HG02884 (cell line): ENCODE measurements around the gene ADH5.
"Not testable (repeated sequence)": the region's sequence is repeated elsewhere in the genome, so short reads cannot be mapped to it uniquely, and the experiment has no call there.

ENCODE experiments used
- ATAC-seq: cut with Tn5 transposase; IDR thresholded peaks from one replicate; pipeline ENCODE4 v1.9.1; 2021; ENCODE audit warnings: mild to moderate bottlenecking, moderate library complexity; ENCODE audit not compliant: unreplicated experiment

ADH5 gene

DNA sequence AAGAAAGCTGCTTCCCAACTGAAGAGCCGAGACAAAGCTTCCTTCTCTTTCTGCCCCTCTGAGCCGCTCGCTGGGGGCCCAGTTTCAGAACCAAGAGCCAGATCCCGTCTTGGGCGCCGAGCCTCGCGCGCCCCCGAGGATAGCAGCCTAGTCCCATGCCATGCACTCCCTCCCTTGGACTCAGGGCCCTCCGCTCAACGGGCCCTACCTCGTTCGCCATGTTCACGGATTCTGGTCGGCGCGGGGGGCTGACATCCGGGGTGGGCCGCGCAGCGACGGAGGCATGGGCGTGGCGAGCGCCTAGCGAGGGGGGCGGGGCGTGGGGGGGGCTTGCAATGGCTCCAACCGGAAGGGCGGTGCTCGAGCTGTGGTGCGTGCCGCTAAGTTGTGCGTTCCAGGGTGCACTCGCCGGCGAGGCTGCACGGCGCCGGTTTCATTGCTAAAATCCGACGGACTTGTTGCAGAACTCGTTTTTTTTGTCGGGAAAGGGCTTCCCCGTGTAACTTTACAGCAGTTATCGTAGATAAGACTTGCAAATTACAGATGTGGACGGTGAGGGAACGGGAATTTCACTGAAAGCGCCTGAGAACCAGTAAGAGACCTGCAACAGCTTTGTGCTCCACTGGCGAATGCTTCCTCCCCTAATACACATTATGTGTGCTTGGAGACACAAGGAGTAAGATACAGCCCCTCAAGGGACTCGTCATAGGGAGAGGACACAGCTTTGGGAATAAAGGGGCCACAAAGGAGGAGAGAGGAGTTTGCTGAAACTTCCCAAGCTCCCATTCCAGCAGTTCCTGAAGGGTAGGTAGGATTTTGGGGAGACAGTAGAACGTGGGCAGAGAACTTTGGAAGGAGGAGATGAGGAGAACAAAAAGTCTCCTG lies at the start of gene ADH5:
TSS of gene ADH5 (minus strand) at position 308 of the 885 bp plus-strand sequence. CDS start at position 220, 88 bp downstream.
- peak; percentile 92 for ATAC-seq

DNA sequence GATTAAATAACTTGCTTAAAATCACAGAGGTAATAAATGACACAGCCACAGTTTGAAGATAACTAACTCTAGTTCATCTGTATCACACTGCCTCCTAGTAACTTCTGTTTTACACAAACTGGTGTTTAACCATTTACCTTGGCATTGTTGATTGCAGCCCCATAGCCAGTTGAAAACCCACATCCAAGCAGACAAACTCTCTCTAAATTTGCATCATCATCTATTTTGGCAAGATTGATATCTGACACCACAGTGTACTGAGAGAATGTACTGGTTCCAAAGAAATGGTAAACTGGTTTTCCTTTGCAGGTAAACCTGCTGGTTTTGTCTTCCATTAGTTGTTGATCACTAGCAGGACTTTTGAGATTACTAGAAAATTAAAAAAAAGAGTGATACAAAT lies 47.7 kb upstream of the ADH5 start:
- ATAC-seq: no peak

DNA sequence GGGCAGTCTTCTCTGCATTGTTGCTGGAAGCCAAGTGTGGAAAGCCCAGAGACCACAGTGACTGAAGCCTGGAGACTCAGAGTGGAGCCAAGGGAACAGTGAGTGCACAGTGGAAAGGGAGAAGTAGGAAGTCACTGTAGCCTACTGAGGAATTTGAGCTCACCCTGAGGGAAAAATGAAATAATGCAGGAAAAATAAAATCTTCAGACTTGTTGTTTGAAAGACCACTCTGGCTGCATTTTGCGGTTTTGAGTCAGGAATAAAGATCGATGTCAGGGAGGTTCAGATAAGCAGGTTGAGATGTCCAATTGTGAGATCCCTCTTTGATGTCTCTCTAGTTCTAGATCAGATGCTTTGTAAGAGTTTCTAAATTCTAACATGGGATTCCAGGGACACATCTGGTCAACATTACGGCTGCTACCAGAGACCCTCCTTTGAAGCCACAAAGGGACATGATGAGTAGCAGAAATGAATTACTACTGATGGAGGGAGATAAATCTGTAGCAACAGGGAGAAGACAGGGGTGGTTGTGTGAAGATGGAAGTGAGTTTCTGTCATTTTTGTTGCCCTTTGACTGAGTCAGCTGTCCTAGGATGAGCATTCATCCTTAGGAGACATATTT lies 47.1 kb upstream of the ADH5 start:
- ATAC-seq: no peak

GRCh38 chr4:99134586-99134985 lies 46.0 kb upstream of the ADH5 start:
- no peak for ATAC-seq

DNA sequence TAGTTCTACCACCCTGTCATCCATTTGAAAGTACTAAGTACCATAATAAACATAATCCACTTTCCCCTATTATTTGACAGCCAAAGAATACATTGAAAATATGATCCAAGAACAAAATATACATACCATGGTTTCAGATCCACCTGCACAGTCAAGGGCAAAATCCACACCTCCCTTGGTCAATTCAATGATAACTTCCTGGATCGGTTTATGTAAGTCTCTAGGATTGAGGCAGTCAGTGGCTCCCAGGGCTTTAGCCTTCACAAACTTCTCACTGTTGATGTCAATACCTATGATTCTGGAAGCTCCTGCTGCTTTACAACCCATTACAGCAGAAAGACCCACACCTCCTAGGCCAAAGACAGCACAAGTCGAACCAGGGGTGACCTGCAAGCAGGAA lies 42.8 kb upstream of the ADH5 start:
- no peak for ATAC-seq

DNA sequence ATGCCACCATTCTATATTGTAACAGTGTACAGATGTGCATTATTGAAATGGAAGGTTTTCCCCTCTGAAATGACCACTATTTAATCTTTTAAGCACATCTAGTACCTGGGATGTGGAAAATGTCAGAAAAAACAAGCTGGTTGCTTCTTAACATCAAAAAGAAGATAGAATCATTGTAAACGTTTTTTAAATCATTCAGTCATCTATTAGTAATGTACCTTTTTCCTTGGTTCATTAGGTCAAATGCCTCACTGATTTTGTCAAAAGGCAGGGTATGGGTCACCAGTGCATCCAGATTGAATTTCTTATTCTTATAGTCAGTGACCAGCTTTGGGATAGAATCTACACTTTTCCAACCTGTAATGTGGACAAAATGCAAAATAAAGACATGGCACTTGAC lies 37.8 kb upstream of the ADH5 start:
- ATAC-seq: no peak

DNA sequence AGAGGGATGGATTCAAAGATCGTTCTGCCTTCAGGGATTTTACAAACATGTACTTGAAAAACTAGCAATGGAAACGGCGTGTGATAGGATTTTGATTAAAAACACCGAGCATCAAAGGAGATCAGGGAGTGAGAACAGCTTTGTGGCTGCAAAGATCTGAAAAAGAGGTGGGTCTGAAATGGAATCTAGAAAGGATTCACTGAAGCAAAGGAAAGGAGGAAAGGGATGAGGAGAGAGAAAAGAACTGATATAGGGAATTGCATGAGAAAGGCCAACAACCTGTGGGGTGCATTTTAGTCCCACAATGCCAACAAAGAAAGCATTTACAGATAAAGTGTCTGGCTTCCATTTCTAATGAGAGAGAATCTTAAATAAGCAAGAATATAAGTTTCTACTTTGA lies 32.4 kb upstream of the ADH5 start:
- ATAC-seq: no peak

DNA sequence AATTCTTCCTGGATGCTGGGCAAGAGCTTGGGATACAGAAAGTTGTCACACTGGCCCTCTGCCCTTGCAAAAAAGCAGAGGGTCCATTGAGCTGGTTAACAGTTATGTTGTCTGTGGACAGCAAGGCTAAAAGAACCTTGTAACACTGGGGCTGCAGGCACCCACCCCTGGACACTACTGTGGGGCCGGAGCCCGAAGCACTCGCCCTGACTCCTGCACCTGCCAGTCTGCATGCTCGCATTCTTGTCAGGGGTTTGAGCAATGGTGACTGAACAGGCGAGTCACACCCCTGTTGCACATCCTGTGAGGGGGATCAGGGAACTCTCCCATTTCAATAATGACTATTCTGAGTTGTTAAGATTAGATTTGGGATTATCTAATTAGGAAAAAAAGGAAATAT lies 31.9 kb upstream of the ADH5 start:
- no peak for ATAC-seq

GRCh38 chr4:99117876-99118693 lies 29.5 kb upstream of the ADH5 start:
- no peak for ATAC-seq

GRCh38 chr4:99117122-99117841 lies 28.7 kb upstream of the ADH5 start:
- not testable (repeated sequence) for ATAC-seq

- ATAC-seq: not testable (repeated sequence)
Measured at GRCh38 chr4:99109286-99109685, 20.7 kb upstream of the ADH5 start.

GRCh38 chr4:99104153-99104552 lies 15.6 kb upstream of the ADH5 start:
- ATAC-seq: no peak

DNA sequence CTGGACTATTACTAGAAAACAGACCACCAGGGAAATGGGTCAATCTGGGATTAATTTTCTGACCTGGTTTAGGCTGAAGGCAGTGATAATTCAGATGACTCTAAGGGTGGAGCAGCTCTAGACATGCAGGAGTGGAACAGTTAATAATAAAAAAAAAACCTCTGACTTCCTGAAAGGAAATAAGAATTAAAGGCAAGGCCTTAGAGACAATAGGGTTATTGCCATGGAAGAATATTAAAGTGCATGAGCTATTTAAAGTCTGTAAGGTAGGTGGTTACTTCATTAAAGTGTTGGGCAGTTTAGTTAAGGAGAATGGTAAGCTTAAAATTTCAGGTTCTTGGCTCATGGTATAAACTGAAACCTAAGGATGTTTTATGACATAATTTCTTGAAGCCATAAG lies 14.6 kb upstream of the ADH5 start:
- ATAC-seq: no peak

- ATAC-seq: no peak
Measured at GRCh38 chr4:99102634-99103033, 14.0 kb upstream of the ADH5 start.

GRCh38 chr4:99100876-99101275 lies 12.3 kb upstream of the ADH5 start:
- no peak for ATAC-seq

GRCh38 chr4:99099814-99100213 lies 11.2 kb upstream of the ADH5 start:
- ATAC-seq: not testable (repeated sequence)

DNA sequence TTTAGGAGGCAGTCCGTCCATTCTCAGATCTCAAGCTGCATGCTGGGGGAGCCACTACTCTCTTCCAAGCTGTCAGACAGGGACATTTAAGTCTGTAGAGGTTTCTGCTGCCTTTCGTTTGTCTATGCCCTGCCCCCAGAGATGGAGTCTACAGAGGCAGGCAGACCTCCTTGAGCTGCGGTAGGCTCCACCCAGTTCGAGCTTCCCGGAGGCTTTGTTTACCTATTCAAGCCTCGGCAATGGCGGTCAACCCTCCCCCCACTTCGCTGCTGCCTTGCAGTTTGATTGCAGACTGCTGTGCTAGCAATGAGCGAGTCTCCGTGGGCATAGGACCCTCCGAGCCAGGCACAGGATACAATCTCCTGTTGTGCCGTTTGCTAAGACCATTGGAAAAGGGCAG lies 10.7 kb upstream of the ADH5 start:
- no peak for ATAC-seq

- not testable (repeated sequence) for ATAC-seq
Measured at GRCh38 chr4:99091841-99092240, 3.3 kb upstream of the ADH5 start.

GRCh38 chr4:99091216-99091575 lies 2.6 kb upstream of the ADH5 start:
- ATAC-seq: no peak

DNA sequence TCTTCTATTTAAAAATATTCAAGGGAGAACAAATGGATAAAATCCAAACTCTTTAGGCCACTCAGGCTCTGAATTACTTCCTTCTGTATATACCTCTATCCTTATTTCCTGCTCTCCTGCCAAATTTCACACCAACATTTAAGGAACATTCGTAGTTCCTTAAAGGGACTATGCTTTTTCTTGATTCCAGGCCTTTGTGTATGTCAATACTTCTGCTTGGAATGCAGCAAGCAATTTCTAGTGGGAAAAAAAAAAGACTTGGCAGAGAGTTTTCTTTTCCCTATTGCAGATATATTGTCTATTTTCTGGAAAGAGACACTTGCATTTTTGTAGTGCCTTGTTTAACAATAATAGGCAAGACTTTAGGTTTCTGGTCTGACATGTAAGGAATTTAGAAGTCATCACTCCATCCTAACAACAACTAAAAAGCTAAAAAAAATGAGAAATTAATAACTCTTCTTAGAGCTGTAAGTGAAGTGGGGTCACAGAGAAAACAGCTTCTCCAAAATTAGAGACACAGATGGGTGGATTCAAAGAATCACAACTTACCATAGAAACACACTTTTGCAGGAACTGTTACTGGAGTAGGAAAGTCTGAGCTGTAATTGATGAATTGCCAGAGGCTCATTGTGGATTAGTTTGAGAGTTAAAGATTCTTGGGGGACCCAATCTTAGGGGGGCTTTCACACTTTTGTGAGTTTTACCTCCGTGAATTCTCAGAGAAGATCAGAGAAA lies 2.1 kb upstream of the ADH5 start:
- ATAC-seq: no peak
